ENCODE results near the gene FAM110D.

The FAM110D gene

GRCh38 chr1:26132128-26132833, 26.6 kb upstream of the FAM110D start:
- no peak overlapping the region for H3K4me3 ChIP-seq (ENCODE audit: low read depth, low read length)
- in situ Hi-C loops (cut with HindIII; ENCODE audit: low sequenced_read_pairs): no loop called here
- no peak for TF ChIP-seq CTCF (IDR thresholded peaks at IDR 0.05; ENCODE audit: low read depth, low read length)
- DNase-seq (ENCODE audit: low read depth, low spot score): no peak

- no peak for TF ChIP-seq CTCF (IDR thresholded peaks at IDR 0.05; ENCODE audit: low read depth, low read length)
- H3K4me3 ChIP-seq (ENCODE audit: low read depth, low read length): no peak overlapping the region
- in situ Hi-C loops (cut with HindIII; ENCODE audit: low sequenced_read_pairs): no loop called here
- no peak for DNase-seq (ENCODE audit: low read depth, low spot score)
Measured at GRCh38 chr1:26132834-26133167, 26.1 kb upstream of the FAM110D start.

GRCh38 chr1:26134466-26134865, 24.4 kb upstream of the FAM110D start:
- in situ Hi-C loops (cut with HindIII; ENCODE audit: low sequenced_read_pairs): no loop called here
- TF ChIP-seq CTCF (IDR thresholded peaks at IDR 0.05; ENCODE audit: low read depth, low read length): no peak
- DNase-seq (ENCODE audit: low read depth, low spot score): no peak
- H3K4me3 ChIP-seq (ENCODE audit: low read depth, low read length): no peak overlapping the region

DNA sequence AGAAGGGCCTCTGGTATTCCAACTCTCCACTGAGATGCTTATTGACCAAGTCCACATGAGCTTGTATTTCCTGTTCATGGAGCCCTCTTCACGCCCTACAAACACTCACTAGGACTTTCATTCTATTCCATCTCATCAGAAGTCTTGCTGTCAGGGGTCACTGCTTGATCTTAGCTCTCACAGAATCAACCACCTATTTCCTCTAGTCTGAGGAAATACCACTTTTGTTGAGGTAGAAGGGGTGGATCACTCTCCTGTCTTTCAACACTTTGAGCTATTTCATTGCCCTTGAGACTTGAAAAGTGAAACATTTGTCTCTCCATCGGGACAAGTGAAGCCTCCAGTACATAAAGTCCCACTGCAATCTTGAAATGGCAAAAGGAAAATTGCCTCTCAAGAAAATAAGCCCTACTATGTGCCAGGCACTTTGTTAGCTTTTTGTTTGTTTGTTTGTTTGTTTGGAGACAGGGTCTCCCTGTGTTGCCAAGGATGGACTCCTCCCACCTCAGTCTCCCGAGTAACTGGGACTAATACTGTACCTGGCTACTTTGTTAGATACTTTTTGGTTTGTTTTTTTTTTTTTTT, 19.8 kb upstream of the FAM110D start:
- in situ Hi-C loops (cut with HindIII; ENCODE audit: low sequenced_read_pairs): no loop called here
- no peak overlapping the region for H3K4me3 ChIP-seq (ENCODE audit: low read depth, low read length)
- no peak for DNase-seq (ENCODE audit: low read depth, low spot score)
- no peak for TF ChIP-seq CTCF (IDR thresholded peaks at IDR 0.05; ENCODE audit: low read depth, low read length)

DNA sequence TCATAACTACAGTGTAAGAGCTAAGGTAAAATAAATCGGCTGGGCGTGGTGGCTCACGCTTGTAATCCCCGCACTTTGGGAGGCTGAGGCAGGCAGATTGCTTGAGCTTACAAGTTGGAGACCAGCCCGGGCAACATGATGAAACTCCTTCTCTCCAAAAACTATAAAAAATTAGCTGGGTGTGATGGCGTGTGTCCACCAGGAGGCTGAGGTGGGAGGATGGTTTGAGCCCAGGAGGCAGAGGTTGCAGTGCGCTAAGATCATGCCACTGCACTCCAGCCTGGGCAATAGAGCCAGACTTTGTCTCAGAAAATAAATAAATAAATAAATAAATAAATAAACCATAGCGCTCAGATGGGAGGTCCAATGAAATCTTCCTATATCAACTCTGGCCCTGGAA, 16.7 kb upstream of the FAM110D start:
- no peak overlapping the region for H3K4me3 ChIP-seq (ENCODE audit: low read depth, low read length)
- DNase-seq (ENCODE audit: low read depth, low spot score): no peak
- TF ChIP-seq CTCF (IDR thresholded peaks at IDR 0.05; ENCODE audit: low read depth, low read length): peak; percentile 5
- in situ Hi-C loops (cut with HindIII; ENCODE audit: low sequenced_read_pairs): no loop called here

DNA sequence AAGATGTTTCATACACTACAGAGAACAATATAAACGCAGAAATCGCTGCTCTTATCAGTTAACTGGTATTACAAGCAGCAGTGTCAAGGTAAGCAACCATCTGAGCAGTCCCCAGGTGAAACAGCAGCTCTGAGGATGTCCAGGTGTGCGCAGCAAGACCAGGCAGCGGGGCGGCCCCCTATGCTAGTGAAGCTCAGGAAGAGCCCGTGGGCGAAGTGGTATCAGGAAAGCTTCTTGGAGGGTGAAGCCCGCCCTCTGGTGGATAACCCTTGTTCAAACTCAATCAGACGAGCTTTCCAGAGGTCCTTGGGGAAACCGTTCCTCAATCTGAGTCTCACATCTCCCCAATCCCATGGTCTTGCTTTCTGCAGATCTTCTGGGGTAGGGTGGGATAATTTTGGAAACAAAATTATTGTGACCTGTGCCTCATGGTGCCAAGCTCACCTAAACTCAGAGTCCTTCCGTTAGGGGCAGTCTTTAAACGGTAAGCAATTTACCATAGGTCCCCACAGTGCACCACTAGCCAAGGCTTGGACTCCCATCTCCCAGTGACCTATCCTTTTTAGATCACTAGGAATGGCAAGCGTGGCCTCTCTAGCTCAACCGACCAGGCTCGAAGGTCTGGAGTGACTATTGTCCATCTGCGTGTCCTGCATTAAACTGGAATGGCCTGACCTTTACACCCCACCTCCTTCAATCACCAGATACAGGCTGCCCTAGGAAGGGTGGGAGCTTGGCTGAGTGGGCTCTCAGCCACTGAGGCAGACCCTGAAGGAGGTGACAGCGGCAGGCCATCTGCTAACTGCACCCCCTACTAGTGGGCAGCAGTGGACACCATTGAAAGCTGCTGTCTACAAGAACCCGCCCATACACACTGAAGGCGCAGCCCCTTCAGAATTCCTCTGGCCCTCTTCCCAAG, 13.6 kb upstream of the FAM110D start:
- DNase-seq (ENCODE audit: low read depth, low spot score): peak; percentile 77
- in situ Hi-C loops (cut with HindIII; ENCODE audit: low sequenced_read_pairs): no loop called here
- H3K4me3 ChIP-seq (ENCODE audit: low read depth, low read length): no peak overlapping the region
- TF ChIP-seq CTCF (IDR thresholded peaks at IDR 0.05; ENCODE audit: low read depth, low read length): peak; percentile 70
